ENCODE measurements around the gene PCBD1. TPM values are rescaled to one million over a fixed set of nuclear protein-coding genes. Genes with fewer than 3 reads are reported as not detected.

The PCBD1 gene
- total RNA-seq, 1 donor from 2014 or later: 29.1 TPM

DNA sequence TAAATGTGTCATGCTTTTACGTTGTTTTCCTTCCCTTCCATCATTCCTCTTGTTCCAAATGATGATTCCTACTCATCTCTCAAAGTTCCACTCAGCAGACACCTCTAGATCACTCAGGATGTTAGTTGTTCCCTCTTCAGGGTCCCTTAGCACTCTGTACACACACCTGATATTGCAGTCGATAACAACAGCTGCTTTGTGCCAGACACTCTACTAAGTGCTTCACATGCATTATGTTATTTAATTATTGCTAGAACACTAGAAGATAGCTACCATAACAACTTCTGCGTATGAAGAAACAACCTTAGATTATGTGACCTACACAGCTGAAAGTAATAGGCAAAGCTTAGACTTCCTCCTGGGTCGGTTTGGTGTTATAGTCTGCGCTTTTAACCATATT is 29.6 kb downstream of the PCBD1 start:
- Mint-ChIP-seq H3K4me1 (ENCODE audit: low read depth, unreplicated experiment) (no peaks in the 10 kb centered on the region), H3K36me3 (ENCODE audit: unreplicated experiment) (peaks cover 9% of the 10 kb centered on the region), H3K4me3 (ENCODE audit: unreplicated experiment) (no peak overlapping the region), H3K27ac (ENCODE audit: unreplicated experiment) (no peak overlapping the region), H3K27me3 (ENCODE audit: unreplicated experiment) (peaks cover 2% of the 10 kb centered on the region), H3K9me3 (ENCODE audit: unreplicated experiment) (peaks cover 3% of the 10 kb centered on the region)
- DNase-seq: no peak
- TF ChIP-seq, protein P1, sequence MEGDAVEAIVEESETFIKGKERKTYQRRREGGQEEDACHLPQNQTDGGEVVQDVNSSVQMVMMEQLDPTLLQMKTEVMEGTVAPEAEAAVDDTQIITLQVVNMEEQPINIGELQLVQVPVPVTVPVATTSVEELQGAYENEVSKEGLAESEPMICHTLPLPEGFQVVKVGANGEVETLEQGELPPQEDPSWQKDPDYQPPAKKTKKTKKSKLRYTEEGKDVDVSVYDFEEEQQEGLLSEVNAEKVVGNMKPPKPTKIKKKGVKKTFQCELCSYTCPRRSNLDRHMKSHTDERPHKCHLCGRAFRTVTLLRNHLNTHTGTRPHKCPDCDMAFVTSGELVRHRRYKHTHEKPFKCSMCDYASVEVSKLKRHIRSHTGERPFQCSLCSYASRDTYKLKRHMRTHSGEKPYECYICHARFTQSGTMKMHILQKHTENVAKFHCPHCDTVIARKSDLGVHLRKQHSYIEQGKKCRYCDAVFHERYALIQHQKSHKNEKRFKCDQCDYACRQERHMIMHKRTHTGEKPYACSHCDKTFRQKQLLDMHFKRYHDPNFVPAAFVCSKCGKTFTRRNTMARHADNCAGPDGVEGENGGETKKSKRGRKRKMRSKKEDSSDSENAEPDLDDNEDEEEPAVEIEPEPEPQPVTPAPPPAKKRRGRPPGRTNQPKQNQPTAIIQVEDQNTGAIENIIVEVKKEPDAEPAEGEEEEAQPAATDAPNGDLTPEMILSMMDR (IDR thresholded peaks at IDR 0.05; ENCODE audit: partially characterized antibody, unreplicated experiment): no peak

DNA sequence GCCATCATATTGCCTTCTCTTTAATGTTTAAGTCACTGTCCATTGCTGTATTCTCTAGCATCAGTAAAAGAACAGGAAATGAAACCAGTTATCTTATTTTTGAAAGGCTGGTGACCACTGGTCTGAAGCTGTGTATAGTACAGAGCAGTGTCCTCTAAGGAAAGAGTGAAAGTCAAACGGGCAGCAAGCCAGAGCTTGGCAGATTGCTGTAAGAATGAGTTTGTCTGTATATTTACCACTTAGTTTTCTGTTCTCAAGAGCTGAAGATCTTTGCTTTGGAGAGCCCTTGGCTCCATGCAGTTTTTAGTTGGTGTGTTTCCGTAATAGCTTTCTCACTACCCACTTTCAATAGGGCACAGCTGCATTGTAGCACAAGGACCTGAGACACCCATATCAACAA is 31.9 kb downstream of the PCBD1 start:
- TF ChIP-seq, protein P1 (IDR thresholded peaks at IDR 0.05; ENCODE audit: partially characterized antibody, unreplicated experiment): no peak
- peaks cover 1% of the 10 kb centered on the region for H3K27me3 Mint-ChIP-seq (ENCODE audit: unreplicated experiment)
- no peak overlapping the region for H3K27ac Mint-ChIP-seq (ENCODE audit: unreplicated experiment)
- no peaks in the 10 kb centered on the region for H3K4me1 Mint-ChIP-seq (ENCODE audit: low read depth, unreplicated experiment)
- peaks cover 5% of the 10 kb centered on the region for H3K36me3 Mint-ChIP-seq (ENCODE audit: unreplicated experiment)
- peaks cover 3% of the 10 kb centered on the region for H3K9me3 Mint-ChIP-seq (ENCODE audit: unreplicated experiment)
- no peak for DNase-seq
- H3K4me3 Mint-ChIP-seq (ENCODE audit: unreplicated experiment): no peak overlapping the region

DNA sequence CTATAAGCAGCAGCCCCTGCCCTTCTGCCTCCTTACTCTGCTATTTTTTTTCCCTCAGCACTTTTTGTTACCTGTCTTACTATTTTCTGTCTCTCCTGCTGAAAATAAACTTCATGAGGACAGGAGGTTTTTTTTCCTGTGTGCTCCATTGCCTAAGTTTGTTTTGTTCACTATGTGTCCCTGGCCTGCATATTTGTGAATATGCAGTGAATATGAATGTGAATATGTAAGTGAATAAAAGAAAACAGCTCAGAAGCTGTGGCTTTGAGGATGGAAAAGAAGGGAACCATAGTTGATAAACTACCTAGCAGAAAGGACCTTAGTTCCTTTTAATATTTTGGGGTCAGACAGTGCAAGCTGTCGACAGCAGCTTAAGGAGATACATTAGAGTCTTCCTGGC is 34.9 kb downstream of the PCBD1 start:
- TF ChIP-seq, protein P1 (IDR thresholded peaks at IDR 0.05; ENCODE audit: partially characterized antibody, unreplicated experiment): no peak
- Mint-ChIP-seq H3K36me3 (ENCODE audit: unreplicated experiment) (no peaks in the 10 kb centered on the region), H3K27ac (ENCODE audit: unreplicated experiment) (no peak overlapping the region), H3K27me3 (ENCODE audit: unreplicated experiment) (no peaks in the 10 kb centered on the region), H3K9me3 (ENCODE audit: unreplicated experiment) (no peaks in the 10 kb centered on the region), H3K4me3 (ENCODE audit: unreplicated experiment) (no peak overlapping the region), H3K4me1 (ENCODE audit: low read depth, unreplicated experiment) (no peaks in the 10 kb centered on the region)
- DNase-seq: no peak

DNA sequence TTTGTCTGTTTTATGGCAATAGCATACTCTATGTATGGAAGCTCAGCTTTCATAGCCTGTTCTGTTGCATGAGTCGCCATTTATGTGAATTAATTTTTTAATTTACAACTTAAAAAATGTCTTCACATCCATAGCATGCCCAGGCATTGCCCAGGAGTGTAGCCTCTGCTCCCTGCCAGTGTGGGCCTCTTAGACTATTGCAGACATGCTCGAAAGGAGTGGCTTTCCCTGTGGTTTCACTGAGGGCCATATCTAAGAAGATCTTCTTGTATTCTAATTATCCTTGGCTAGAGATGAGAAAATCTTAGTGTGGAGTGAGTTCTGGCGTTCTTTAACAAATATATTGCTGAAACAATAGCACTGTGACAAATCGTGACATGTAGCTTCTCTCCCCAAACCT is 35.3 kb downstream of the PCBD1 start:
- Mint-ChIP-seq H3K27ac (ENCODE audit: unreplicated experiment) (no peak overlapping the region), H3K36me3 (ENCODE audit: unreplicated experiment) (no peaks in the 10 kb centered on the region), H3K4me1 (ENCODE audit: low read depth, unreplicated experiment) (no peaks in the 10 kb centered on the region)

More for the DNA sequence above, 35.3 kb downstream of the PCBD1 start:
- Mint-ChIP-seq H3K4me3 (ENCODE audit: unreplicated experiment) (no peak overlapping the region), H3K9me3 (ENCODE audit: unreplicated experiment) (no peaks in the 10 kb centered on the region), H3K27me3 (ENCODE audit: unreplicated experiment) (no peaks in the 10 kb centered on the region)
- no peak for DNase-seq
- TF ChIP-seq, protein P1 (IDR thresholded peaks at IDR 0.05; ENCODE audit: partially characterized antibody, unreplicated experiment): no peak

Measured in glutamatergic neuron (in vitro differentiated cells).